Fibroblast of the conjunctiva (primary cell): ENCODE data around the gene ARHGEF19.
"Not testable (repeated sequence)": the region's sequence is repeated elsewhere in the genome, so short reads cannot be mapped to it uniquely, and the experiment has no call there.

Source experiments
- DNase-seq: peaks from one replicate; pipeline ENCODE4 v3.0.0-alpha.2; 2010; ENCODE audit warnings: low read depth

ARHGEF19 gene

GRCh38 chr1:16221499-16221898, 9.0 kb upstream of the ARHGEF19 start:
- no peak for DNase-seq

DNA sequence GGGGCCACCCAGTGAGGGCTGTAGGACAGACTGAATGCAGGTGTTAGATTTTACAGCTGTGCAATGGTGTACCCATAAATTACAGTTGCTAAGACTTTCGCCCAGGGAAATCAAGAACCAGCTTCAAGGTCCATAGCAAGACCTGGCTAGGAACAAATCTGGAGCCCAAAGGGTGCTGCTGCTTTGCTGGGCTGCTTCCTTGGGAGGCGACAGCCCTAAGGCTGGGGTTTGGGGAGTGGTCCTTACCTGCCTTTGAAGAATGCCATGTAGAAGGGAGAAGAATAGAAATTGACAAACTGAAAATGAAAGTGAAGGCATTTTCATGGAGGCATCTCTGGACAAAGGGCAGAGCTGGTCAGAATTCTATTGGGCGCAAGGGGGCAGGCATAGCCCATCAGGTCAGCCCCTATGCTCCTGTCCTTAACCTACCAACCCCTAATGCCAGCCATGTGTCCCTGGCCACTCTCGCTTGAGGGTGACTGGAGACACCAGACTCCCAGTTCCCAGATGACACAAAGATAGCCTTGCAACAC, 7.6 kb upstream of the ARHGEF19 start:
- DNase-seq, result no peak

- no peak for DNase-seq
Observed at GRCh38 chr1:16218674-16219071, 6.2 kb upstream of the ARHGEF19 start.

GRCh38 chr1:16218014-16218673, 5.7 kb upstream of the ARHGEF19 start:
- no peak for DNase-seq

GRCh38 chr1:16217061-16217785, 4.8 kb upstream of the ARHGEF19 start:
- DNase-seq, result peak; percentile 97

GRCh38 chr1:16215882-16216753, 3.7 kb upstream of the ARHGEF19 start:
- peak; percentile 76 for DNase-seq

GRCh38 chr1:16215240-16215639, 2.8 kb upstream of the ARHGEF19 start:
- not testable (repeated sequence) for DNase-seq

- not testable (repeated sequence) for DNase-seq
Observed at GRCh38 chr1:16213544-16213943, 1.1 kb upstream of the ARHGEF19 start.

DNA sequence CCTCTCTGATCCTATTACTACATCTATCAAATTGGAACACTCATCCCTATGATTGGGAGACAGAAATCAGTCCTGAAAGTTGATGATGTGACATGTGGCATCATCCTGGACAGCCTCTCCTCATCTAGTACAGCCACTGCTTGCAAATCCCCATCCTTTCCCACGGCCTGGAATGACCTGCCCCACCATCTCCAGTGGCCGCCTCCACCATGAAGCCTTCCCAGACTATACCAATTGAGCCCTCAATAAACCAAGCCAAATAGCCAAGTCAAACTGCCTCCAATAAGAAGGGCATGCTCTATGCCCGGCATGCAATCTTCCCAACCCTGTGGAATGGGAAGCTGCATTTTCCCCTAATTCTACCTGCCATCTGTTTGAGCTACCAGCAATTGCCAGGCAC, 561 bp upstream of the ARHGEF19 start:
- no peak for DNase-seq

- DNase-seq, result no peak
Observed at GRCh38 chr1:16211824-16212223, 628 bp downstream of the ARHGEF19 start.

- DNase-seq, result no peak
Observed at GRCh38 chr1:16210581-16210980, 1.9 kb downstream of the ARHGEF19 start.

GRCh38 chr1:16209847-16210407, 2.5 kb downstream of the ARHGEF19 start:
- DNase-seq, result no peak

DNA sequence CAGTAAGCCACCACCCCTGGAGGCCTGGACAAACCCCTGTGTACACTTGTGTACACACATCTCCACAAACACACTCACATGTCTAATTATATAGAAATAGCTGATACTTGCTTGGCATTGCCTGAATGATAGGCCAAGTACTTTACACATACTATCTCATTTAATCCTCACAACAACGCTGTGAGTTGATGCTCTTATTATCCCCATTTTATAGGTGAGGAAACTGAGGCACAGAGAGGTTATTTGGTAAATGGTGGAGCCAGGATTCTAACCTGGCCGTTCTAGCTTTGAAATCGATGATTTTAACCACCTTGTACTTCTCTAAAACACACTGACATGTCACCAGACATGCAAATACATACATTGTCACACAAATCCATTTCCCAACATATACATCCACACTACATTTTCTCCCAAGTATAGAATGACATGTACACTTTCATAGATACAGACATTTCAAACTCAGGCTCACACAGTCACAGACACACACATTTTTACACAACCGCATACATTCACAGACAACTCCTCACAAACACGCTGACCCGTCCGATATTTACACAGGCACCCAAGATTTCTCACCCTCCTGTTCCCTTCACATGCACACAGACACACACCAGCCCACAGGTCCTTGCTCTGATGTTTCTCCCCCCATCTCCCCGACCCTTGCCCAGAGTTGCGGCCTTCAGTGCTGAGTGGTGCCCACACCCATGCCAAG, 3.2 kb downstream of the ARHGEF19 start:
- no peak for DNase-seq

GRCh38 chr1:16208270-16208987, 4.0 kb downstream of the ARHGEF19 start:
- no peak for DNase-seq

- DNase-seq, result no peak
Observed at GRCh38 chr1:16207318-16208269, 4.9 kb downstream of the ARHGEF19 start.

DNA sequence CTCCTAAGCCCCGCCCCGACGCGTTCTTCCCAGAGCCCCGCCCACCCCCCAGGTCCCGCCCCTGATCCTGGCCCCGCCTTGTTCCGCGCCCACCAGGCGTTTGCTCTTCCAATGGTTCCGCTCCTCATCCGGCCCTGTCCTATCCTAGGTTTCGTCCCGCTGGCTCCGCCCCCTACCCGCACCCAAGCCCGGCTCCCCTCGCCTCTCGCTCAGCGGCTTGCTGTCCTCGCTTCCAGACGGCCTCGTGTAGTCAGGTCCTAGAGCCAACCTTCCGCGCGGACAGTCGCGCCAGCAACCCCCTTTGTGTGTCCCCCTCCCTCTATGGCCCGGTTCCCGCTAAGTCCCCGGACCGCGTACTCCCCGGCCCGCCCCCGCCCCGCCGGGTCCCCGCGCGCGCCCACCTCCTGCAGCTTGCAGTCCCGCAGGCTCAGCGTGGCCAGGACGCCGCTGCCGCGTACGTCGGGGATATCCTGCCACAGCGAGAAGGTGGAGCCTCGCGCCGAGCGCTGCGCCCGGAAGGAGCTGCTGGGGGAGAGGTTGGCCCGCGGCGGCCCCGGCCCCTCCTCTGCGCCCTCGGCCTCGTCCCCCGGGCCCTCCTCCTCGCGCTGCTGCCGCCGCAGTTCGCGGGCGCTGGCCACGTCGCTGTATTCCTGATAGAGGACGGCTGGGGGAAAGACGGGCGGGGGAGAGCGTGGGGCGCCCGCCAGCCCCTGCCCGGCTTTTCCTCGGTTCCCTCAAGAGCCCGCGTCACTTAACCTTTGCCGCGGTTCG, 5.7 kb downstream of the ARHGEF19 start:
- peak; percentile 97 for DNase-seq

DNA sequence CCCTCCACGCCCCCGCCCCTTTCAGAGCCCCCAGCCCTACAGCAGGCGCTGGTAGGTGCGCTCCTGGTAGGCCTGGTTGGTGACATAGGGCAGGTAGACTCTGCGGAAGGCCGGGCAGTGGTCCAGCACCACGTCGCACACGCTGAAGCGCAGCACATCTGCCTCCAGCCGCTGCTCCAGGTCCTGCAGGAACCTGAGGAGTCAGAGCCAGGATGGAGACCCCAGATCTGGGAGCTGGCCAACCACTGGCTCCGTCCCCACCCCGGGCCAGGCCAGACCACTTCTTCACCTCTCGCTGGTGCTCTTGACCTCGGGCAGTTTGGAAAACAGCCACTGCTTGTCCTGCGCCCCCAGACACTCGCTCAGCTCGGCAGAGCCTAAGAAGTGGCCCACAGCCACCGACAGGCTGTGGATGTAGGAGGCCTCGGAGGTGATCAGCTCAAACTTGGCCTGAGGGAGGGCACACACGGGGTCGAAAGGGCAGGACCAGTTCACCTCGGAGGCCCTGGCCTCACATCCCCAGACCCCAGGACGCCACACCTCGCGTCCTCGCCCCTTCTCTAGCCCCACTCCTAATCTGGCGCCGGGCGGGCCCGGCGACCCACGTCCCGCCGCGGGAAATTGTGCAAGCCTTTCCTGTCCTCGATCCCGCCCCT, 6.4 kb downstream of the ARHGEF19 start:
- DNase-seq, result no peak

GRCh38 chr1:16205334-16205671, 7.1 kb downstream of the ARHGEF19 start:
- no peak for DNase-seq
